Liver (tissue), 9 donors: ENCODE data around the gene DNAJC5G. TPM values are rescaled to one million over a fixed set of nuclear protein-coding genes. Genes with fewer than 3 reads are reported as not detected.
A peak's percentile ranks its signal among the peaks of the same experiment; 100 is the strongest.

Source experiments
- DNase-seq: peaks from one replicate; pipeline ENCODE4 v3.0.0-alpha.2; 2017; ENCODE audit warnings: low spot score
- H3K27ac ChIP-seq, 2 donors: one replicate each; pipeline ENCODE4 v1.7.0; 2013; ENCODE audit warnings: inconsistent platforms in 2 of 2, low read length in 2 of 2, control low read depth in 1 of 2, low read depth in 1 of 2, mild to moderate bottlenecking in 1 of 2
- H3K27me3 ChIP-seq, 4 donors: one replicate each; pipeline versions ENCODE4 v1.6.1 to v1.7.0; 2013; ENCODE audit warnings: low read length in 3 of 4, inconsistent platforms in 1 of 4, mild to moderate bottlenecking in 1 of 4, moderate library complexity in 1 of 4; ENCODE audit not compliant: control insufficient read depth in 4 of 4, insufficient read depth in 4 of 4
- H3K36me3 ChIP-seq, 4 donors: one replicate each; pipeline versions ENCODE4 v1.6.1 to v1.7.0; 2013; ENCODE audit warnings: low read length in 3 of 4, mild to moderate bottlenecking in 3 of 4, low read depth in 1 of 4, moderate library complexity in 1 of 4; ENCODE audit not compliant: control insufficient read depth in 4 of 4, insufficient read depth in 3 of 4
- H3K4me1 ChIP-seq, 4 donors: one replicate each; pipeline versions ENCODE4 v1.6.1 to v1.7.0; 2013; ENCODE audit warnings: low read length in 3 of 4, mild to moderate bottlenecking in 3 of 4, moderate library complexity in 1 of 4; ENCODE audit not compliant: control insufficient read depth in 4 of 4, insufficient read depth in 4 of 4
- H3K4me3 ChIP-seq, 3 donors: one replicate each; pipeline versions ENCODE4 v1.6.1 to v1.7.0; 2013; ENCODE audit warnings: low read length in 3 of 3, control low read depth in 1 of 3, low read depth in 1 of 3, mild to moderate bottlenecking in 1 of 3
- H3K9ac ChIP-seq, 2 donors: one replicate each; pipeline ENCODE4 v1.7.0; 2013; ENCODE audit warnings: low read length in 2 of 2, mild to moderate bottlenecking in 2 of 2, moderate library complexity in 2 of 2, control low read depth in 1 of 2, low read depth in 1 of 2
- H3K9me3 ChIP-seq, 4 donors: one replicate each; pipeline versions ENCODE4 v1.6.1 to v1.7.0; 2013; ENCODE audit warnings: low read length in 3 of 4; ENCODE audit not compliant: control insufficient read depth in 4 of 4
- CTCF ChIP-seq: fragments of 150-350 bp; IDR thresholded peaks from 2 replicates; pipeline ENCODE4 v1.5.1; 2017; ENCODE audit warnings: improper control_type of control experiment, low read depth, low read length; ENCODE audit not compliant: missing input control
- EGR1 ChIP-seq, 2 donors: IDR thresholded peaks; 2 replicates each; pipeline ENCODE4 v1.6.1; 2016 to 2018; ENCODE audit warnings: antibody characterized with exemption in 2 of 2, low read depth in 2 of 2
- FOXA2 ChIP-seq: IDR thresholded peaks from 2 replicates; pipeline ENCODE4 v1.6.1; 2016; ENCODE audit warnings: antibody characterized with exemption
- GABPA ChIP-seq, 2 donors: IDR thresholded peaks in 1 of 2; conservative IDR thresholded peaks in 1 of 2; 2 replicates each; pipeline ENCODE4 v1.6.1; 2016; ENCODE audit warnings: antibody characterized with exemption in 2 of 2, mild to moderate bottlenecking in 1 of 2, moderate library complexity in 1 of 2
- HNF4A ChIP-seq, 2 donors: conservative IDR thresholded peaks; 2 replicates each; pipeline ENCODE4 v1.6.1; 2016; ENCODE audit warnings: antibody characterized with exemption in 2 of 2, mild to moderate bottlenecking in 2 of 2
- HNF4G ChIP-seq: IDR thresholded peaks from 2 replicates; pipeline ENCODE4 v1.6.1; 2016; ENCODE audit warnings: antibody characterized with exemption
- JUND ChIP-seq, 2 donors: IDR thresholded peaks; 2 replicates each; pipeline ENCODE4 v1.6.1; 2016; ENCODE audit warnings: antibody characterized with exemption in 2 of 2
- MAX ChIP-seq: IDR thresholded peaks from 2 replicates; pipeline ENCODE4 v1.6.1; 2016; ENCODE audit warnings: antibody characterized with exemption
- RAD21 ChIP-seq, 2 donors: IDR thresholded peaks; 2 replicates each; pipeline ENCODE4 v1.6.1; 2016; ENCODE audit warnings: antibody characterized with exemption in 2 of 2, mild to moderate bottlenecking in 2 of 2
- RXRA ChIP-seq, 2 donors: IDR thresholded peaks; 2 replicates each; pipeline ENCODE4 v1.6.1; 2017 to 2018; ENCODE audit warnings: antibody characterized with exemption in 2 of 2, mild to moderate bottlenecking in 1 of 2
- SP1 ChIP-seq: IDR thresholded peaks from 2 replicates; pipeline ENCODE4 v1.6.1; 2018; ENCODE audit warnings: antibody characterized with exemption, mild to moderate bottlenecking
- TAF1 ChIP-seq: conservative IDR thresholded peaks from 2 replicates; pipeline ENCODE4 v1.6.1; 2016; ENCODE audit warnings: antibody characterized with exemption, mild to moderate bottlenecking
- YY1 ChIP-seq: IDR thresholded peaks from 2 replicates; pipeline ENCODE4 v1.6.1; 2016; ENCODE audit warnings: antibody characterized with exemption, mild to moderate bottlenecking
- WGBS: extraction: QIAGEN DNeasy Blood & Tissue Kit; methylation state at CpG from one replicate; pipeline ENCODE4 v1.1.7; 2013; 5-methylcytosine and 5-hydroxymethylcytosine counted together
- polyA plus RNA-seq, 2 donors: library from polyadenylated mRNA; stranded (reverse) in 1 of 2; unstranded in 1 of 2; fragments of 200-250 nt in 1 of 2; fragments of >200 nt in 1 of 2; fragmentation: Nextera tagmentation in 1 of 2; extraction: Ambion mirVana in 1 of 2; gene quantifications; one replicate each; pipeline versions ENCODE4 v1.2.1 to v1.2.3, GENCODE V29; 2013 to 2015
- total RNA-seq, 2 donors: library from RNA; depleted of rRNA; stranded (reverse); fragments of >200 nt; gene quantifications; one replicate each; pipeline ENCODE4 v1.2.3, GENCODE V29; 2014
- donor health status: healthy.
- donor health status: healthy.
- donor health status: healthy.
- donor health status: healthy.
- donor health status: healthy.

The DNAJC5G gene
- total and polyA plus RNA-seq, 4 donors = not detected

DNA sequence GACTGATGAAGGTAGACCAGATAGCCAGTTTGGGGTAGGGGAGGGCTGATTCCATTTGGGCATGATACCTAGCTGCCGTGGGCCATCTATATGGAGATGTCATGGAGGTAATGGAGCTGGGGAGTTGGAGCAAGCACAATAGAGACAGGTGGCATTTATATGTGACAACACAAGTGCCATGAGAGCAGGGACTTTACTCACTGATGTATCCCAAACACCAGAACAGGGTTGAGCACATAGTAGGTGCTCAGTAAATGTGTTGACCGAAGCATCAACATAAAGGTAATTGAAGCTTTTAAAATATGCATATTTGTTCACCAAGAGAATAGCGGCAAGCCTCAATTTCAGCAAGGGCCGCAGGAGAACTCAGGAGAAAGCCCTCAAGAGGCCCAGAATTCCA lies 27.3 kb upstream of the DNAJC5G start (continued):
- TF ChIP-seq RAD21 (IDR thresholded peaks at IDR 0.05) (no peak), RXRA (IDR thresholded peaks at IDR 0.05) (no peak), MAX (no peak), JUND (IDR thresholded peaks at IDR 0.05) (no peak), GABPA (IDR thresholded peaks at IDR 0.05 in 1 of 2, conservative IDR thresholded peaks at IDR 0.05 in 1 of 2) (no peak), SP1 (no peak), YY1 (no peak), TAF1 (no peak)

- H3K9ac ChIP-seq = no peak overlapping the region
- WGBS = 54% methylated on average over 12 of the region's 12 CpGs
- H3K4me3 ChIP-seq = no peak overlapping the region
- no peaks in the 10 kb centered on the region for H3K9me3 ChIP-seq
- TF ChIP-seq RAD21 (IDR thresholded peaks at IDR 0.05) = no peak
- TF ChIP-seq HNF4A (conservative IDR thresholded peaks at IDR 0.05) = no peak
- no peak for TF ChIP-seq CTCF
- TF ChIP-seq JUND (IDR thresholded peaks at IDR 0.05) = no peak
- TF ChIP-seq YY1 = no peak
- TF ChIP-seq FOXA2 = no peak
- TF ChIP-seq SP1 = no peak
- TF ChIP-seq EGR1 (IDR thresholded peaks at IDR 0.05; ENCODE audit: low read depth in 2 of 2) = no peak
- TF ChIP-seq RXRA (IDR thresholded peaks at IDR 0.05) = no peak
- DNase-seq = no peak
- peaks cover 0 to 7% (median 3%) of the 10 kb centered on the region in 4 donors for H3K4me1 ChIP-seq
- H3K27me3 ChIP-seq = no peaks in the 10 kb centered on the region
- H3K36me3 ChIP-seq = peaks cover 1 to 2% (median 2%) of the 10 kb centered on the region in 4 donors
- no peak overlapping the region for H3K27ac ChIP-seq
Measured at GRCh38 chr2:27249159-27249890, 25.9 kb upstream of the DNAJC5G start.

DNA sequence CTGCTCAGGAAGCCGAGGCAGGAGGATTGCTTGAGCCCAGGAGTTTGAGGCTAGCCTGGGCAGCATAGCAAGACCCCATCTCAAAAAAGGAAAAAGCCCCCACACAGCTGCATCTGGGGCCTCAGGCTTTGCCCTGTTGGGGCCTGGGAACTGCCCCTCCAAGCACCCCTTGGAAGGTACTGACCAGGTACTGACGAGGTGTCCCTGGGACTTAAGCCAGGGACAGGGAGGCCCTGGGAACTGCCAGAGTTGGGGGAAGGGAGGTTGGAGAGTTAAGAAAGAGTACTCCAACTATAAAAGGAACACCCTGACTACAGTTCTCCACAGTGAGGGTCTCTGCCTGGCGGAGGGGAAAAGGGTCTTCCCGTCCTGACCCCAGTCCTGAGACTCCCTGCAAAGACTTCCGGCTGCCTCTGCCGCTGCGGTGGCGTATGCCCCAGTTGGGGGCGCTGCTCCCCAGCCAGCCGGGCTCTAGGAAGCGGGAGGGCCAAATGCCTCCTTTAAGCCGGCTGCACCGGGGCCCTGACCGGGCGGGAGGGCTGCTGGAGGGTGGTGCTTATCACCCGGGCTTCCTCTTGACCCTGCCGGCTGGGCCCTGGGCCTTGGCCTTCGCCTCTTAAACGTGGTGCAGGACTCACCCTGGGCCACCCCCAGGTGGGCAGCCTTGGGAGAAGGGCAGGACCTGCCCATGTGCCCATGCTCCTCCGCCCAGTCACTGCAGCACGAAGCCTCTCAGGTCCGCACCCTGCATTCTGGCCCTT lies 25.2 kb upstream of the DNAJC5G start:
- 24% methylated on average over 22 of the region's 22 CpGs for WGBS
- Histone ChIP-seq H3K4me1 (peaks cover 0 to 7% (median 3%) of the 10 kb centered on the region in 4 donors), H3K4me3 (no peak overlapping the region), H3K27me3 (no peaks in the 10 kb centered on the region), H3K9ac (no peak overlapping the region), H3K9me3 (no peaks in the 10 kb centered on the region), H3K36me3 (no peaks in the 10 kb centered on the region), H3K27ac (no peak overlapping the region)
- peak; percentile 52 for DNase-seq
- TF ChIP-seq RAD21 (IDR thresholded peaks at IDR 0.05) (peak; percentile 81 to 84), HNF4G (no peak), CTCF (peak; percentile 51)
